HG02623 (cell line): Measurements from ENCODE around the gene MMP13.
A peak's percentile ranks its signal among the peaks of the same experiment; 100 is the strongest.
"Not testable (repeated sequence)": the region's sequence is repeated elsewhere in the genome, so short reads cannot be mapped to it uniquely, and the experiment has no call there.

ENCODE experiments used
- ATAC-seq: cut with Tn5 transposase; IDR thresholded peaks from one replicate; pipeline ENCODE4 v1.9.1; 2021; ENCODE audit warnings: moderate library complexity; ENCODE audit not compliant: unreplicated experiment

The MMP13 gene

DNA sequence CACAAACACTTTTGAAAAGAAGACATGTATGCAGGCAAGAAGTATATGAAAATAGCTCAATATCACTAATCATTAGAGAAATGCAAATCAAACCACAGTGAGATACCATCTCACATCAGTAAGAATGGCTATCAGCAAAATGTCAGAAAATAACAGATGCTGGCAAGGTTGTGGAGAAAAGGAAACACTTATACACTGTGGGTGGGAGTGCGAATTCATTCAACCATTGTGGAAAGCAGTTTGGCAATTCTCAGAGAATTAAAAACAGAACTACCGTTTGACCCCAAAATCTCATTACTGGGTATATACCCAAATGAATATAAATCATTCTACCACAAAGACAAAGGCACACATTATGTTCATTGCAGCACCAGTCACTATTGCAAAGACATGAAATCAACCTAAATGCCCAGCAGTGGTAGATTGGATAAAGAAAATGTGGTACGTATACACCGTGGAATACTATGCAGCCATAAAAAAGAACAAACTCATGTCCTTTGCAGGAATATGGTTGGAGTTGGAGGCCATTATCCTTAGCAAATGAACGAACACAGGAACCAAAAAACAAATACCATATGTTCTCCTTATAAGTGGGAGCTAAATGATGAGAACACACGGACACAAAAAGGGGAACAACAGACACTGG lies 18.5 kb downstream of the MMP13 start:
- ATAC-seq: no peak

DNA sequence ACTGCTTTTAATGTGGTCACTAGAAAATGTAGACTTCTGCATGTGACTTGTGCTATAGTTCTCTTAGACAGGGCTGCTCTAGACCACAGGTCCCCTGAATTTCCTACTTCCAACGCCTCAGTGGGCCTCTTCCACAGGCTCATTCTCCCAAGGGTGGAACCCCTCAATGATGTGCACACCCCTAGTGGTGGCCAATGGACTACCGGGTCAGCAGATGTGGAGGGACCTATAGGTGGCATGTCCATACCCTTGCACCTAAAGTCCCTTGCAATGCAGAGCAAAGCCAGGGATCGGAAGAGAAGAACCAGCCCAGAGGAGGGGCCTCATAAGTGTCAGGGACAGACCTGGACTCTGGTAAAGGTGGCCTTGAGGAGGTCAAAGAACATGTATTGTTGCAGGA lies 20.0 kb downstream of the MMP13 start:
- ATAC-seq: no peak

DNA sequence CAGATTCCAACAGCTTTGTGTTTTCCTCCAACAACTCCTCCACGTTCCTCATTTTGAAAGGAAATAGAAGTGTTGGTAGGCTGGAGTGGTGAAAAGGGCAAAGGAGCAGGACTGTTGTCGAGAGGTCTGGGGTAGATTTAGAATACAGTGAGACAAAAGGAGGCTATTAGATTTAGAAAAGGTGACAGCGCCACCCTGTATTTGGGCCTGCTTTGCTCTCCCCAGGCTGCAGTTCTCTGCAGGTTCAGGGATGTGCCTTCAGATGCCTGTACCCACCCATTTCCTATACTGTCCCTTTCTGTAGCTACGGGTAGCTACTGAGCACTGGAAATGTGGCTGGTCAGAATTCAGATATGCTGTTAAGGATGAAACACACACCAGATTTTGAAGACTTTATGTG lies 20.8 kb downstream of the MMP13 start:
- ATAC-seq: no peak

DNA sequence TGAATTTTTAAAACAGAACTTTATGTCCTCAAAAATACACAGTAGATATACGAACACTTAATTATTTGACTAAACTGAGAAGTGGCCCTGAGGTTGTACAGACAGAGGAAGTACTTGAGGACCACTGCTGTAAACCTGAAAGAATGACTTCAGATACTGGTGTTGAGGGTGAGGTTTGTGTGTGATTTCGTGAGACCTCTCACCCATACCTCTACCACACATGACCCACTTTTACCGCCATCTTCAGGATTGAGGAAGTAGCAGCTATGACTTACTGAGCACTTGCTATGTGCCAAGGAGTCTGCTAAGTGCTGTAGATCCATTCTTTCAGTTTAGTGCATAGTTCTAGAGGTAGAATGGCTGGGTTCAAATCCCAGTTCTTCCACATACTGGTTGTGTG lies 21.9 kb downstream of the MMP13 start:
- no peak for ATAC-seq

DNA sequence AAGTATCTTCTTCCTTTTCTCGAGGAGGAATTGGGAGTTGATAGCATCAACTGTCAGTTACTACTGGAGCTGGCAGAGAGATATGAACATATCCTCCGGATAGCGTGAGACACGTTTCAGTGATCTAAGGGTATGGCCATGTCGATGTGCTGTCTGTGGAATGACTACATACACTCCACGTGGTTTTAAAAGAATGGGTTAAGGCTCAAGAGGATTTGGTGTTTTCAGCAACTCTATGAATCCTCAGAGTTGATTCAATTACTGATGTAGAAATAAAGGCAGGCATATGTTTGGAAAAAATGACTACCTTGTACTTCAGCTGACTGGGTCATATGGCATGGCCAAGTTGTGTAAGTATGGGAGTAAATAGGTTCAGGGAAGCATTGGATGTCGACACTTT lies 22.9 kb downstream of the MMP13 start:
- ATAC-seq: no peak

DNA sequence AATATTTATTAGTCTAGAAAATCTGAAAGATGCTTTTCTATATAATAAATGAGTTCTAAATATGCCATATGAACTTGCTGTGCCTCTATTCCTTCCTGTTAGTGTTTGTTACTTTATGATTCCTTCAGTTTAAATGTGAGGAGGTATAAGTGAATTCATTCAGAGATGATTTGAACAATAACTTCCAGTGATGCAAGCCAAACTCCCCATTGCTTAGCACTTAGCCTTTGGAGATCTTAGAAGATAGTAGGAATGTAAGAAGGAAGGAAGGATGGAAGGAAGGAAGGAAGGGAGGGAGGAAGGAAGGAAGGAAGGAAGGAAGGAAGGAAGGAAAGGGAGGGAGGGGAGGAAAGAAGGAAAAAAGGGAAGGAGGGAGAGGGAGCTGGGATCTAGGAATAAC lies 25.1 kb downstream of the MMP13 start:
- ATAC-seq: no peak

DNA sequence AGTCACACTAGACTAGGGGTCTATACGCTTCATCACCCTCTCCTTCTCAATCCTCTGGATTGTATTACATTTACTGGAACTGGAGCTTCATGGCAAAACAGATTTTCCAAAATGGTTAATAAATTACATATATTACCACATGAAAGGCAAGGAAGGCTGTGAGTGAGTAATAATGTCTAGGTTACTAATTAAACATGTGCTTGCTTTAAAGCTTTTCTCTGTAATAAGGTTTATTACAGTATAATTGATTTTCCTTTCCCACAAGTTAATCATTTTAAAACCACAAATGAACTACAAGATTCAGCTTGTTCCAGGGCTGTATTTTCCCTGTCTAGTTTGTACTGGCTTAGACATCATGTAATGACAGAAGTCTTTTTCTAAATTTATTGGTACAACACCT lies 25.6 kb downstream of the MMP13 start:
- ATAC-seq: no peak

DNA sequence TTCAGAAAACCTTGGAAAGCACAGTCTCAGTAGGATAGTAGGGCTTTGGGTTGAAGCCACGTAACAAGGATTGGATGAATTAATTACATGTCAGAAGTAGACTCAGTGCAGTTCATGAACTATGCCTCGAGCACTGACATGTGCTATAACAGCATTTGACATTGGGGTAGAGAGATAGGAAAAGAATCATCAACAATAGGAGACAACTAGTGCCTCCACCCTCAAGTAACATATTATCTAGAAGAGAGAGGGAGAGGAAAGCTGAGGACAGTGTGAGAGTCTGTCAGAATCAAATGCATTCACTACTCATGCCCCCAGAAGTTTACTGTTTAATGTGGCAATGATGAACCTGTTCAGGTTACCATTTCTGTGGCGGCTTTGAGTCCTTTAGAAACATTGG lies 26.4 kb downstream of the MMP13 start:
- ATAC-seq: no peak

DNA sequence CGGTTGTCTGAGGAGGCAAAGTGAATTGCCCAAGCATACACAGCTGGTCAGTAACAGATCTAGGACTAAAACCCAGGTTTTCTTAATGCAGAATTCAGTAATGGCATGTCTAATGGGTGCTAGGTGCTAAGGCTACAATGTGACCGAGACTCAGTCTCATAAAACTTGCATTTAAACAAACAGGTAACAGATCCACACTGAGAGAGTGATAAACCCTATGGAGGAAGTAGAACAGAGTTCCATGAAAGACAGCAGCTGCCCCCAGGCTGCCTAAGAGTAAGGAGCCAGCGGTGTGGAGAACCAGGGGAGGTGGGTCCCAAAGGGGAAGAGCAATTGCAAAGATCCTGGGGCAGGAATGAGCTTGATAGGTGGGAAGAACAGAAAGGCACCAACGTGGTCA lies 27.3 kb downstream of the MMP13 start:
- ATAC-seq: no peak

DNA sequence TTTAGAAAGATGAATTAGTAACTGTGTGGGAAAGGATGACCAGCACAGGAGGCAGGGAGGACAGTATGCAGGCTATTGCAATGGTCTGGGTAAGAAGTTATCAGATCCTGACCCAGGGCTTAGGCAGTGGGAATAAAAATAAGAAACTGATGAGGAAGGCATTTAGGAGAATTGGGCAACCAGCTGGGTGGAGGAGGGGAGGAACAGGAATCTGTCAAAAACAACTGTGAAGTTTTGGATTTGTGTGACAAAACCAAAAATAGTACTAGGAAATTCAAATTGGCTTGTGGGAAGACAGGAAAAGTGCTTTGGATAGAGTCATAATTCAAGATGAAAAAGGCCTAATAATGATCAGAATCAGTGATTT lies 27.9 kb downstream of the MMP13 start:
- ATAC-seq: no peak

DNA sequence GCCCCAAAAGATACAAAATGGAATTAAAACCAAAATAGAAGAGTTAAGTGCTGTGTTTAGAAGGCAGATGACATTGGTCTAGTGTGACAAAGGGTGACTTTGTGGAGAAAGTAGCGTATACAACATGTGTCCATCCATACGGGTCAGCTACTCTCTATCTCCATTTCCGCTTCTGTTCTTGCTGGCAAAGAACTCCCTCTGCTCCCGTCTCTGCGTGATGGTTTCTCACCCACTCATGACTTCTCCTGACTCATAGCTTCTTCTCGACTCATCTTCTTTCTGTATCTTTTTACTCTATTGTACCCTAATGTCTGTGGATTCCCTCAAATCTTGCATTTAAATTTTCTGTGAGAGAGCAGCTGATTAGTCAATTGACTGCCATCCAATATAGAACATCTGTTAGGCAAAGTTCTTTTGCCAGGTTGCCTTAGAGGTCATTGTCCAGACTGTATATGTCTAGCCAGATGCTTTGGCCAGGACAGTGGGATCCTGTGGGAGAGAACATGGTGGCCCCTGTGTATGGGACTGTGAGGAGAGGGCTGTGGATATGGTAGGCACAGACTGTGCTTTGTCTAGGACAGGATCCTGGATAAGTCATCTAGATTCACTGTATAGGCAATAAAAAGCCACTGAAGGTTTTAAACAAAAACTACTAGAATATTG lies 28.4 kb downstream of the MMP13 start:
- no peak for ATAC-seq

DNA sequence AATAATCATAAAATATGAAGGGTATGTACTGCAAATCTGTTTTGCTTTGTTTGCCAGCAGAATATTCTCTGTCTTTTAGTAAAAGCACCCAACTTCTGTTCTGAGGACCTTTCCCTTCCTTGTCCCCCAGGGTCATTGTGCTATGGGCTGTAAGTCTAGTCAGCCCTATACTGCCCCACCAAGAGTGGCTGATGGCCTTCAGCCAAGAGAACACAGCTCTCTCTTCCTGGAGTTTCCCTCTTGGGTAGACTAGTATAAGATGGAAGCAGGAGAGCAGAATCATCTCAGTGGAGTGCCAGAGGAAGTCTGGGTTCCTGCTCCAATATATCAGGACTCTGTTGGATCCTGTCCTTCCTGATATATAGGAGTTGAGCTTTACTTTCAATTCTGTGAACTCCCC lies 29.0 kb downstream of the MMP13 start:
- no peak for ATAC-seq

DNA sequence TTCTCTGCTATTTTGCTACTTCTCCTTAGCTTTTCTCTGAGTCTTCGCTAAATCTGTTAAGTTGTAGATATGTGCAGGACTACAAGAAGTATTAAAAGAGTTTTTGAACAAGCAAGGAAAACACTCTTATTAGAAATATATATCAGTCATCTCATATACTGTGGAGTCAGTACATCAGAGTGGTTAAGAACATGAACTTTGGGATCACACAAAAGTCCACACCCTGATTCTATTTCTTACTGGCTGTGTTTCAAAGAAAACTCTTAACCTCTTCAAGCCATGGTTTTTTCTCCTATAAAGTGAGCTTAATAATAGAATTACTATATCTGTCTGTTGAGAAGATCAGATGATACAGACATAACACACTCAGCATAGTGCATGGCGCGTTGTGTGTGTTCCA lies 29.5 kb downstream of the MMP13 start:
- no peak for ATAC-seq

DNA sequence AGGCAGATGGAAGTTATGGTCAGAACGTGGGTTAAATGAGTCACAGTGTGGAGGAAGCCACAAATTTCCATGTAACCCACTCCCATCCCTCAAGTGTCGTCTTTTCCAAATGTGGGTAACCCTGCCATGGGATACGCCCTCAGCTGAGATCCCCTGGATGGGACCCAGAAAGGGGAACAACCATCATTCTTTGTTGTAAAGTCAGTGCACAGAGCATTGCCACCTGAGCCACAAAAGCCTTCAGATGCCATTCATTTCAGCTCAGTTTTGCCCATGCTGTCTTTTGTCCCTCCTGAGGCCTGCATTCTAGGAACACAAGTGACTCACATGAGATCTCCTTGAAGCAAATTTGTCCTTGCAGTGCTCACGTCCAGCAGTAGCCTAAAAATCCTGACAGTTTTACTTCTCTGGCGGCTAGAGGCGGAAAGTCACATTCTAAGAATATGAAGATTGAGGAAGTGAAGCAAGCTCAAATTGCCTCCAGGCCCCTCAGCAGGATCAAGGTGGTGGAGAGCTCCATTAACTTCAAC lies 30.6 kb downstream of the MMP13 start:
- no peak for ATAC-seq

DNA sequence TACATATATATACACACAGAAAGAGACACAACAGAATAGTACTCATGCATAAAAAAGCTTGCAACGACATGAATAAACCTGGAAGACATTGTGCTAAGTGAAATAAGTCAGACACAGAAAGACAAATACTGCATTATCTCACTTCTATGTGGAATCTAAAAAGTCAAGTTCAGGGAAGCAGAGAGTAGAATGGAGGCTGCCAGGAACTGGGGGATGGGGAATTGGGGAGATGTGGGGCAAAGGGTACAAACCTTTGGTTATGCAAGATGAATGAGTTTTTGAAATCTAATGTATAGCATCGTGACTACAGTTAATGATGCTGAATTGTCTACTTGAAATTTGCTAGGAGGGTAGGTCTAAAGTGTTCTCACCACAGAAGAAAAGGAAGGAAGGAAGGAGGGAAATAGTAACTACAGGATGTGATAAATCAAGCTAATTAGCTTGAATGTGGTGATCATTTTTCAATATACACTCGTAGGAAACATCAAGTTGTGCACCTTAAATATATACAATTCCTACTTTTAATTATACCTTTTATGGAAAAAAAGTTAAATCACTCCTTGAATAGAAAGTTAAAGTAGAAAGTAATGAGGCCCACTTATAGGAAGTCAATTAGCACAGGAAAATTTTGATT lies 33.8 kb downstream of the MMP13 start:
- no peak for ATAC-seq

DNA sequence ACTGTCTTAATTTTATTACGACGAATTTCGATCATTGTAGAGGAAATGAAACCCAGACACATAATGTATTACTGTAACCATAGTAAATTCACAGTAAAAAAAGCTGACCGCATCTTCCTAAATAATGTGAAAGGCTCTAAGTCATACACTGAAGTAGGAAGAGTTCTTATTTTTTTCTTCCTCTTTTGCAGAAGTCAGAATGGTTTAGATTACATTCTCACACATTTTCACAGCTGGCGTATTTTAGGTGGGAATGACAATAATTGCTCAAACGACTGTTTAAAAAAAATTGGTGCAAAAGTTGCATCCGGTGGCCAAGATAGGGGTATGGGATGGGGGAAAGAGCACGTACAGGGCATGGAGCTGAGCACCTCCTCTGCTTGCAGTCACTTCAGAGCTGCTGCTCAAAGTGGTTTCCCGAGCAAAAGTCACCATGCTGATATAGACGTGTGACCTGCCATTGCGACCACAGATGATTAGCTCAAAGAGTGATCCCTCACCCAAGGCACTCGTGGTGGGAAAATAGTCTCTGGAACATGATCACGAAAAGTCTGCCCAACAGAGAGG lies 35.3 kb downstream of the MMP13 start:
- peak; percentile 63 for ATAC-seq

DNA sequence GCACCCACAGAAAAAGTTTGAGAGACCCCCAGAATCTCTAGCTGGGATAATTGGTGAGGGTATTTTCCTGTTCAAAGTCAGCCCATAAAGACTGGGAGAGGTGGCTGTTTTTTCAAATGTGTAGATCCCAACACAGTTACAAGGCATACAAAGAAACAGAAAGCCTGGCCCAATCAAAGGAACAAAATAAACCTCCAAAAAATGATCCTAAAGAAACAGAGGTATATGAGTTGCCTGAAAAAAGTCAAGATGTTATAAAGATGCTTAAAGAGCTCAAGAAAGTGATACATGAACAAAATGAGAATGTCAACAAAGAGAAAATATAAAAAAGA lies 40.5 kb downstream of the MMP13 start:
- no peak for ATAC-seq

DNA sequence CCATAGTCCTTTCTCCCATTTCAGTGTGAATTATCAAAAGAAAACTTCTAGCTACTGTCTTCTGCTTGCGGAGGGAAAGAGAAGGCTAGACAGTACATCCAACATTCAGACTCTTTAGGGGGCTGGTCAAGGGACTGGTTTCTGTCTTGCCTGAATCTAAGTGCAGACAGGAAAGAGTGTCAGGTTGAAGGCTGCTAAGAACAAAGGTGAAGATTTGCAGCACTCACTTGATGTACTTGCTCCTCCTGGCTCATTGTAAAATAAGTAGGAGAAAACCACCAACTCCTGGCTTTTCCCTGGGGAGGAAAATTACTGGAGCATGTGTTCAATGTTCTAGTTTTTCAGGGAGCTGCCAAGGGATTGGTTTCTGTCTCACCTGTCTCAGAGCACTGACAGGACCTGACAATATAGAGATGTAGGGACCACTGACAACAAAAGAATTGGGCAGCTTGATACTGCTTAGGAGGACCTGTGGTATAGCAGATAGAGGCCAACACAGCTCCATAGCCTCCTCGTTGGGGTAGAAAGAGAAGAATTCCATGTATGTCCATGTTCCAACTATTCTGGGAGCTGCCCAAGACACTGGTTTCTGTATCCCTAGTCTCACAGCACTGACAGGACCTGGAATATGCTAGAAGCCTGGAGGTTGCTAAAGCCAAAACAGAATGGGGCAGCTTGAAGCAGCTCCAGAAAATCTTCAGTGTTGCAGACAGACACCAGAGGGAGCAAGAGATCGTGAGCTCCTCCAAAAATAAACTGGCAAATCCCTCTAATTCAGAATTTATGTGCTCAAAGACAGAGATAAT lies 41.1 kb downstream of the MMP13 start:
- ATAC-seq: no peak

DNA sequence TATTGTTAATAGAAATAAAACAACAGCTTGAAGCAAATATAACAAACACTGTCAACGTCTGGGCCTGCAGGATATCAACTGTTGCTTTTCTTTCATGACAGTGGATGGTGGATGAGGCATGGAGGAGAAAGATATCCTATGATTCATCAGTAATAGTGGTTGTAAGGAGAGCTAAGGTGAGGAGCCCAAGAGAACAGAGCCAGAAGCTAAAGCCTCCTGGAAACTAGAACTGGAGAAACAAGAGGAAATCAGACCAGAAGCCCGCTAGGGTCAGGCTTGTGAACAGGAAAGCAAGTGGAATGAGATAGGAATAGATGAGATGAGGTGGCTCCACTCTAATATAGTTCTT lies 43.1 kb downstream of the MMP13 start:
- no peak for ATAC-seq

DNA sequence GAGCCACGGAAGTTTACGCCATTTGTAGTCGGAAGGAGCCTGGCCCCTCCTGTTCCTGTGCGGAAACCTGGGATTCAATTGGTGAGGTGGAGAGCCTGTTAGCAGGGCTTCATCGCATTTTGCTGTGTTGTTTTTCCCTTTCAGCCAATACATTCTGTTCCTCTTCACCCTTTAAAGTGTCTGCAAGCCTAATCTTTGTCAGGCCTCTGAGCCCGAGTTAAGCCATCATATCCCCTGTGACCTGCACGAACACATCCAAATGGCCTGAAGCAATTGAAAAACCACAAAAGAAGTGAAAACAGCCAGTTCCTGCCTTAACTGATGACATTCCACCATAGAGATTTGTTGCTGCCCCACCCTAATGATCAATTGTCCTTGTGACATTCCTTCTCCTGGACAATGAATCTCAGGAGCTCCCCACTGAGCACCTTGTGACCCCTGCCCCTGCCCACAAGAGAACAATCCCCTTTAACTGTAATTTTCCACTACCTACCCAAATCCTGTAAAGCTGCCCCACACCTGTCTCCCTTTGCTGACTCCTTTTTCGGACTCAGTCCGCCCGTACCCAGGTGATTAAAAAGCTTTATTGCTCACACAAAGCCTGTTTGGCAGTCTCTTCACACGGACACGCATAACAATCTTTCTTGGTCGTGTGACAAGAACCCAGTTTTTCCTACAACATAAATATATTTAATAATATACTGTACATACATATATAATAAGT lies 43.6 kb downstream of the MMP13 start:
- ATAC-seq: no peak

DNA sequence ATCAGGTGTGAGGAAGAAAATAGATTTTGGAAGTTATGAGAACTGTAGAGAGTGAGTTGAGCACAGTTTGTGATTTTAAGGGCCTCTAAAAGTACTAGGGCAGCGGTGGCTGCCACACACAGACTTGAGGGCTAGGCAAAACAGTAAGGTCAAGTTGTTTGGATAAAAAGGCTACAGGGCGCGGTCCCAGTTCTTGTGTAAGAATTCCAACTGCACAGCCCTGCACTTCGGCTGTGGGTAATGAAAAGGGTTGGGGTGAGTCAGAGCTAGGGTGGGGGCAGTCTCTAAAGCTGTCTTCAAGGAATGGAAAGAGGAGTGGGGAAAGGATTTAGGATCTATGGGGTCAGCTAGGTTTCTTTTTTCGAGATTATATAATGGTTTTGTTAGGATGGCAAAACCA lies 49.7 kb downstream of the MMP13 start:
- ATAC-seq: not testable (repeated sequence)
